Hair follicular keratinocyte (primary cell): ENCODE data around the gene TAS1R2. TPM values are rescaled to one million over a fixed set of nuclear protein-coding genes. Genes with fewer than 3 reads are reported as not detected.

Experiments
- total RNA-seq: library from RNA; depleted of rRNA; stranded (reverse); fragments of >200 nt; gene quantifications from 2 replicates; pipeline ENCODE4 v1.2.3, GENCODE V29; 2015

The TAS1R2 gene
- not detected in 2 replicates for total RNA-seq

DNA sequence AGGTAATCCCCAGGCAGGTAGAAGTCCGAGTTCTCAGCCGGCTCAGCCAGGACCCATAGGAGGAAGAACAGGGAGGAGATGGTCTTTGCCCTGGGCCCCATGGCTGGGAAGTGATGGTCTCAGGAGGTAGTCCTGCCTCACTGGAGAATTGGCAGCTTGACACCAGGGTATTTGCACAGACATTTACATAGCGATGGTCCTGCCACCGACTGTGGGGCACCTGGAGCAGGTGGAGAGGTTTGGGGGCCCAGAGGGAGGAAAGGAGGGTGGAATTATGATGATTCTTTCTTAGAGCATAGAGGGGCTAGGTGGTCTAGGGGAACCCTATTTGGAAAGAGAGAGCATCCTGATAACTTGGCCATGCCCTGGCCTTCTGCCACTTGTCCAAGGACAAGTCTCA lies at the start of gene TAS1R2:
TSS of gene TAS1R2 (minus strand) at position 101 of the 400 bp plus-strand sequence. CDS start at position 101, 0 bp downstream.

DNA sequence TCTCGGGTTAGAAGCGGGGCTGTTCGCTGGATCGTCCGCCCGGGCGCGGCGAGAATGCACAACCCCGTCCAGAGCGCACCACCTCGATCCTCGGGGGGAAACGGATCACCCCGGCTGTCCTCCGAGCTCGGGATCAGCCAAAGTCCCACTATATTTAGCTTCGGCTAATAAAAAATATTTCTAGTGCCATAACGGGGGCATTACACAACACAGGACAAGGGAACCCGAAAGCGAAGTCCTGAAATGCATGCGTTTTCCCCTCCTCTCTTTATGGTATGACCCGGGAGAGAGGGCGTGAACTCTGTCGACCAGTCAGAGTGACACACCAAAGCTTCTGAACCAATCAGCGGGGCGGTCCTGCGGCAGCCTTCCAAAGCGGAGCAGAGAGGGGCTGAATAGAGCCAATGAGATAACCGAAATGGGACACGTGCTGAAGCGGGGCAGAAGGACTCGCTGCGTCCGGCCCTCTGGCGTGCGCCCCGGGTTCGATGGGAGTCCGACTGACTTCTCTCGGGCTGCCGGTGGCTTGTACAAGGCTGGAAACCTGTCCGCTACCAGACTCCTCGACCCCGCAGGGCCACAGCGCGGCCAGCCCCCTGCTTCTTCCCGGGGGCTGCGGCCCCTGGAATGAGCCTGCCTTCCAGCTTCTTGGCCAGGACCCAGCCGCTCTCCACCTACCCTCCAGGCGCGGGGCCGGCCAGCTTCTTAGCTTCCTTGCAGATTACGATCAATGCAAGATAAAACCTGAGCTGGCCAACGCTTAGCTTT lies 43.2 kb upstream of the TAS1R2 start, which contains the start of gene ALDH4A1:
TSS of gene ALDH4A1 (minus strand) at position 33 of the 768 bp plus-strand sequence. CDS start at position 1, 32 bp downstream.

Other genes with a start within 250 kb of the TAS1R2 start
- gene PAX7, start 228.8 kb downstream of the TAS1R2 start, total RNA-seq: not detected in 2 replicates
- 60.6 and 81.0 TPM in 2 replicates for gene ALDH4A1, start 42.9 kb upstream of the TAS1R2 start, total RNA-seq
- gene IFFO2, start 97.0 kb upstream of the TAS1R2 start, total RNA-seq: 44.7 and 54.9 TPM in 2 replicates